HG02884 (cell line): ENCODE results near the gene GRAMD2B.

Source experiments
- ATAC-seq: cut with Tn5 transposase; IDR thresholded peaks from one replicate; pipeline ENCODE4 v1.9.1; 2021; ENCODE audit warnings: mild to moderate bottlenecking, moderate library complexity; ENCODE audit not compliant: unreplicated experiment

The GRAMD2B gene

GRCh38 chr5:126472538-126472889 lies 49.3 kb downstream of the GRAMD2B start:
- ATAC-seq: no peak

- no peak for ATAC-seq
These were observed 54.3 kb downstream of the GRAMD2B start for GRCh38 chr5:126477294-126478117.

DNA sequence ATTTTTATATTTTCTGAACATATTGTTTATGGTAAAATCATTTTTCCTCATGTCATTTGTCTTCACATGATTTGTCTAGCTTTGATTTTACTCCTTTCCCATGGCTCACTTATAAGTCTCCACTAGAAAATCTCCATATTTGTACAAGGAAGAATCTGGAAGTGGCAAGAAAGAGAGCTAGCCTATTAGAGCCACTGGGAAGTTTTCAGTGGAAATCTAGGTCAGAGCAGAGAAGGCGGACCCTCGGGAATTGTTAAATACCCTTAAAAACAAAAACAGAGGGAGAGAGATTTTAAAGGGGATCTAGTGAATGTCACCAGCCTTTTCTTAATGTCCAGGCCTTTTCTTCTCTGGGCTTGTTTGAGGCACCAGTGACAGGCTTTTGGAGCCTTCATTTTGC lies 56.6 kb downstream of the GRAMD2B start:
- ATAC-seq: no peak

GRCh38 chr5:126480824-126481223 lies 57.6 kb downstream of the GRAMD2B start:
- no peak for ATAC-seq

- ATAC-seq: no peak
These were observed 58.0 kb downstream of the GRAMD2B start for GRCh38 chr5:126481243-126481642.

GRCh38 chr5:126482591-126482990 lies 59.4 kb downstream of the GRAMD2B start:
- no peak for ATAC-seq

DNA sequence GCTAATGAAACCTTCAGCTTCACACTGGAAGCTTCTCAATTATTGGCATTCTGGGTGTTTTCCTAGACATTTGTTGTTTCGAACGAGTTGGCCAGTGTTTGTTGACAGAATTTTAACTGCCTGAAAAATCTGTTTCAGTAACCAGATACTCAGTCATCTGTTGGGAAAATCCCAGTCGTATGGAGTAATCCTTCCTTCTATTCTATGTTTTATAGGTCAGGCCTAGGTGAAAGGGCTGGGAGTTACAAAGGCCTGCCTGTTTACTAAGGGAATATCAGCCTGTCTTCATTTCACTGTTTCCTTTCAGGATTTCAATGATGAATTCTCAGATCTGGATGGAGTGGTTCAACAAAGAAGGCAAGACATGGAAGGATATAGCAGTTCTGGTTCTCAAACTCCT lies 59.9 kb downstream of the GRAMD2B start:
- no peak for ATAC-seq

DNA sequence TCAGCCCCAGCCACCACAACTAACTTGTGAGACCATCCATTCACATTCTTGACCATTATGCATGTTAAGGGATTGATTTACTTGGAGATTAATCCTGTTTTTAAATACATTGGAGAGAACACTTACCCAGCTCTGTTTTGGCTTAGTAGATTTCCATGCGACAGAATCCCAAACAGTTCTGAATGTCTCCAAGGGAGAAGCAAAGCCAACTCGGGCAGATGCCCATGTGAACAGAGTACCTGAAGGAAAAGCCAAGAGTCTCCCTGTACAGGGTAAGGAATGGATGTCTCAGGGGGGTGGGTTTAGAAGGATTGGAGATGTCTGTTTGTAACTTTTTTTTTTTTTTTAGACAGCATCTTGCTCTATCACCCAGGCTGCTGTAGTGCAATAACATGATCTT lies 61.0 kb downstream of the GRAMD2B start:
- no peak for ATAC-seq

- no peak for ATAC-seq
These were observed 63.1 kb downstream of the GRAMD2B start for GRCh38 chr5:126486332-126486731.

GRCh38 chr5:126487596-126487995 lies 64.4 kb downstream of the GRAMD2B start:
- no peak for ATAC-seq

DNA sequence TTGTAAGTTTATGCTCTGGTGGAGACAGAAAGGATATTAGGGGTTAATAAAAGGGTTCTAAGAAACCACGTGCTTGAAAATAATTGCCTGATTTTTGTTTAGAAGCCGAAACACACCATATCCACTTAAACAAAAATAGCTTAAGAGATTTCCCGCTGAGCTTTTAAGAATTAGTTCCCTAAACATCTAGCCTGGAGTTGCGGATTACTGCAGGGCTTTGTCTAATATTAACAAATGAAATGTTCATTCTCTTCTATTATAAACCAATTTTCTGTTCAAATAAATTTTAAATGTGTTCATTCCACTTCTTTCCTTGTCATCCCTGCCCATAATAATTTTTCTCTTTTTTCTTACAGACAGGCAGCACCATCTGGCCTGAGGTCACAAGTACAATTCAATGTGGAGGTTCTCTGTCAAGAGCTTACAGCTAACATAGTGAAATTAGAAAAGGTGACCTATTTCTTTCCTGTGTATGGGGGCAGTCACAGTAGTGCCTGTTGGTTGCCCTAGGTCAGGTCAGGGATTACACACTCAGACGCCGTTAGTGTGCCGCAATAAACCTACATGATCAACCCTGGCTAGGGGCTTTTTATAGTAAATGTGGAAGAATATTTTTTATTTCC lies 65.3 kb downstream of the GRAMD2B start:
- ATAC-seq: no peak

- ATAC-seq: no peak
These were observed 67.1 kb downstream of the GRAMD2B start for GRCh38 chr5:126490167-126490940.

- ATAC-seq: no peak
These were observed 69.7 kb downstream of the GRAMD2B start for GRCh38 chr5:126492939-126493338.

DNA sequence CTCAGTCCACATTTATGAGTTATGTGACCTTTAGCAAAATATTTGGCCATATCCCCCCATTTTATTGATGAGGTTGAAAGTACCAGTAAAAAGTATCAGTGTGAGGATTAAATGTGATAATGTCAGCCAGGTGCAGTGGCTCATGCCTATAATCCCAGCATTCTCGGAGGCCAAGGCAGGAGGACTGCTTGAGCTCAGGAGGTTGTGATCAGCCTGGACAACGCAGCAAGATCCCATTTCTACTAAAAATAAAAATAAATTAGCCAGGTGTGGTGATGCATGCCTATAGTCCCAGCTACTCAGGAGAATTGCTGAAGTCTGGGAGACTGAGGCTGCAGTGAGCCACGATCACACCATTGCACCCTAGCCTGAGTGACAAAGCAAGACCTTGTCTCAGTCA lies 71.2 kb downstream of the GRAMD2B start:
- no peak for ATAC-seq

GRCh38 chr5:126497506-126497905 lies 74.3 kb downstream of the GRAMD2B start:
- ATAC-seq: no peak

GRCh38 chr5:126499278-126499677 lies 76.1 kb downstream of the GRAMD2B start:
- no peak for ATAC-seq

DNA sequence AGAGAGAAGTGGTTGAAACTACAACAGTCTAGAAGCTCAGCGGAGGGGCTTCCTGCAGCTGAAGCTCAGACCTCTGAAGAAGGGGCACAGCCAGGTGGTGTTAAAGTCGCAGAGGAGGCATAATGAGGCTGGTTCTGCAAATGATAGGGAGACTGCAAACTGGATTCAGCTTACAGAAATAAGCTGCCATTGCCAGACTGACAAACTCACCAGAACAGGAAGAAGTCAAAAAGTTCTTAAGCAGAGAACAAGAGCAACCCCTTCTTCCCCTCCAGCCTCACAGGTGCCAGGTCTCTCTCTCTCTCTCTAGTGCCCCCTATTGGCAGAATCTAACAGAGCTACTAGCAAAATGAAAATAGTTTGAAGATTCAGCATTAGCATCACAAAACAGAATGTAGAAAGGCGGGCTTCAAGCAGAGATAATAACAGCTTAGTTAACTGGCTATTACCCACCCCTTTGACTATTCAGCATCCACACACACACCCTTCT lies 76.7 kb downstream of the GRAMD2B start:
- ATAC-seq: peak; percentile 70

- no peak for ATAC-seq
These were observed 78.2 kb downstream of the GRAMD2B start for GRCh38 chr5:126501448-126501847.

DNA sequence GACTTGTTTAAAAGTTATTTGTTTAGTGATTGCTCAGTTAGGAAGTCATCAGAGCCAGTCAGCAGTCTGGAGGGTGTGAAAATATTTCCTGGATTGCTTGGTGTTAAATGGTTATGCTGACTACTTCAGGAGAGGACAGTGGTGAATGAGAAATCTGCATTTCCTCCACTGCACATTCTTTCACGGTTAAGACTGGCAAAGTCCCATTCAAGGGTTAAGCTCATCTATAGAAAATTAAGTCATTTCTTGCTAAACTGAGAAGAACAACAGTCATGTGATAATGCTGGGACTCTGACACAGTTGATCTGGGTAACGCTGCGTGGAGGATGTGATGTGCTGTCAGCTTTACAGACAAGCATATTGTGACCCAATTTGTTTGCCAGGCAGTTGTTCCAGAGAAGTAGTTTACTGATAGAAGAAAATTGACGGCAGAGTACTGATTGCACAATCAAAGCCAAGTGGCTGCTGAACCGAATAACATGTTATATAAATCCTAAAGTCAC lies 80.4 kb downstream of the GRAMD2B start:
- no peak for ATAC-seq

GRCh38 chr5:126506079-126506478 lies 82.9 kb downstream of the GRAMD2B start:
- ATAC-seq: no peak

- no peak for ATAC-seq
These were observed 85.2 kb downstream of the GRAMD2B start for GRCh38 chr5:126508251-126508961.
